Measurements from ENCODE around the gene ANKRD66. TPM values are rescaled to one million over a fixed set of nuclear protein-coding genes. Genes with fewer than 3 reads are reported as not detected.

ANKRD66 gene
- total and polyA plus RNA-seq, 2 of the 4 experiments (the other 2 are of a cell fraction): not detected

DNA sequence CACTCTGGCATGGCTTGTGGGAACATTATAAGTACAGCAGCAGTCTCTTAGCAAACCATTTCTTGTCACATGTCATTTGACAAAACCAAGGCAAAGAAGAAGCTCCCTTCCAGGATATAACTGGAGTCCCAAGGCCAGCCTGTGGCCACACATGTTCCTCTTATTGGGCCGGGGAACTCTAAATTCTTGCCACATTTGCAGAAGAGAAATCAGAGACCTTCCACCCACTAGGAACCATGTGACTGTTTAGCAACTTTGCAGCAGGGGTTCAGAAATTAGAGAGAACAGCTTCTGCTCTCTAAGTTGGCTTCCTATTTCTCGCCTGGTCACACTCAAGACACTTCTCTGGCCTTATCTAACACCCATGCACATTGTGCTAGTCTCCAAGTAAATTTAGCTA is 26.0 kb downstream of the ANKRD66 start:
- Histone ChIP-seq H4K8ac (ENCODE audit: low read depth in 2 of 2, low read length in 2 of 2) (no peak overlapping the region), H3K36me3 (ENCODE audit: control insufficient read depth, insufficient read depth, low read length) (no peaks in the 10 kb centered on the region), H2BK20ac (ENCODE audit: low read depth, low read length) (no peak overlapping the region), H3K27ac (ENCODE audit: insufficient read depth, low read length) (no peak overlapping the region), H2BK5ac (ENCODE audit: low read depth, low read length, poor library complexity, severe bottlenecking) (no peak overlapping the region), H3K27me3 (ENCODE audit: control insufficient read depth, insufficient read depth, low read length) (no peaks in the 10 kb centered on the region), H4K20me1 (ENCODE audit: insufficient read depth, low read length) (no peaks in the 10 kb centered on the region), H3K4me2 (ENCODE audit: low read depth, low read length) (no peak overlapping the region), H3K4me3 (ENCODE audit: insufficient read depth, low read depth, low read length) (no peak overlapping the region), H3K4ac (ENCODE audit: low read depth, low read length) (no peak overlapping the region), H2BK120ac (ENCODE audit: low read depth, low read length) (no peak overlapping the region), H3K23ac (ENCODE audit: low read depth, low read length) (no peak overlapping the region), H2AK5ac (ENCODE audit: low read depth, low read length) (no peak overlapping the region), H4K5ac (ENCODE audit: low read depth, low read length) (no peak overlapping the region), H3K79me1 (ENCODE audit: low read depth in 1 of 2, low read length in 2 of 2) (no peaks in the 10 kb centered on the region), H3K4me1 (ENCODE audit: control insufficient read depth, insufficient read depth, low read length) (no peaks in the 10 kb centered on the region), H3K18ac (ENCODE audit: low read depth, low read length) (no peak overlapping the region), H3K9me1 (ENCODE audit: insufficient read depth, low read length) (no peaks in the 10 kb centered on the region), H3K14ac (replicated peaks; ENCODE audit: low read depth, low read length) (no peak overlapping the region), H2AK9ac (replicated peaks; ENCODE audit: low read depth, low read length, poor library complexity) (no peak overlapping the region), H3K9ac (ENCODE audit: low read depth, low read length) (no peak overlapping the region), H2AFZ (replicated peaks; ENCODE audit: low read length, poor library complexity) (no peak overlapping the region), H4K91ac (ENCODE audit: insufficient read depth, low read depth, low read length) (no peak overlapping the region), H2BK15ac (ENCODE audit: low read depth, low read length) (no peak overlapping the region), H3K9me3 (ENCODE audit: control insufficient read depth, insufficient read depth, low read length) (no peaks in the 10 kb centered on the region), H3K56ac (ENCODE audit: extremely low read depth, insufficient read depth, low read length) (no peak overlapping the region)
- intact Hi-C loops (cut with micrococcal nuclease): no loop called here
- in situ Hi-C loops (cut with MboI; ENCODE audit: low sequenced_read_pairs): no loop called here
- TF ChIP-seq MXI1 (IDR thresholded peaks at IDR 0.05; ENCODE audit: borderline replicate concordance, low read depth, low read length) (no peak), MAFK (IDR thresholded peaks at IDR 0.05; ENCODE audit: low read depth, low read length) (no peak), NFE2L2 (IDR thresholded peaks at IDR 0.05; ENCODE audit: low read depth, low read length) (no peak)
- TF ChIP-seq, protein P1, sequence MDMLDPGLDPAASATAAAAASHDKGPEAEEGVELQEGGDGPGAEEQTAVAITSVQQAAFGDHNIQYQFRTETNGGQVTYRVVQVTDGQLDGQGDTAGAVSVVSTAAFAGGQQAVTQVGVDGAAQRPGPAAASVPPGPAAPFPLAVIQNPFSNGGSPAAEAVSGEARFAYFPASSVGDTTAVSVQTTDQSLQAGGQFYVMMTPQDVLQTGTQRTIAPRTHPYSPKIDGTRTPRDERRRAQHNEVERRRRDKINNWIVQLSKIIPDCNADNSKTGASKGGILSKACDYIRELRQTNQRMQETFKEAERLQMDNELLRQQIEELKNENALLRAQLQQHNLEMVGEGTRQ (IDR thresholded peaks at IDR 0.05; ENCODE audit: low read depth, low read length): no peak
- BruUV-seq (replicated peaks): no TSS peak
- DNase-seq: no peak
- ChIA-PET CTCF (no interaction called here), POLR2A (ENCODE audit: unreplicated experiment) (no interaction called here)
- dilution Hi-C loops (cut with HindIII; ENCODE audit: low sequenced_read_pairs, unreplicated experiment): no loop called here
- 67% methylated on average over 1 of the region's 2 CpGs; no CpG with 5 or more reads in 1 of the 2 experiments for WGBS, 2 experiments (ENCODE audit: extremely low coverage in 2 of 2, insufficient read length in 1 of 2)
- no peak for ATAC-seq (ENCODE audit: low read depth)
